ENCODE measurements around the gene HOXA7.

The HOXA7 gene

GRCh38 chr7:27116031-27116961, 40.2 kb downstream of the HOXA7 start:
- Histone ChIP-seq H3K4me1 (ENCODE audit: low read length) (no peaks in the 10 kb centered on the region), H3K4me3 (ENCODE audit: low read length) (no peak overlapping the region), H3K4me2 (ENCODE audit: low read depth, low read length) (no peak overlapping the region), H3K9me2 (replicated peaks; ENCODE audit: insufficient read depth, low read length) (no peaks in the 10 kb centered on the region), H4K20me1 (ENCODE audit: insufficient read depth, low read length) (no peaks in the 10 kb centered on the region), H3F3A (ENCODE audit: insufficient read depth, low read length) (no peaks in the 10 kb centered on the region), H3K79me2 (ENCODE audit: low read length) (no peaks in the 10 kb centered on the region), H2AFZ (ENCODE audit: low read length) (no peak overlapping the region), H3K36me3 (replicated peaks; ENCODE audit: insufficient read depth, low read length) (no peaks in the 10 kb centered on the region), H3K9me3 (replicated peaks; ENCODE audit: insufficient read depth, low read length) (no peaks in the 10 kb centered on the region), H3K9ac (ENCODE audit: low read length) (no peak overlapping the region), H3K27me3 (replicated peaks; ENCODE audit: insufficient read depth, low read length) (peaks cover 30% of the 10 kb centered on the region; the same call in 1 of the 2 replicates), H3K27ac (ENCODE audit: low read length) (no peak overlapping the region)
- no peak for DNase-seq
- TF ChIP-seq EZH2phosphoT487 (IDR thresholded peaks at IDR 0.05; ENCODE audit: low read length) (no peak), EZH2 (optimal IDR thresholded peaks at IDR 0.05; ENCODE audit: low read depth, low read length) (no peak), CTCF (IDR thresholded peaks at IDR 0.05; ENCODE audit: low read length) (no peak)

DNA sequence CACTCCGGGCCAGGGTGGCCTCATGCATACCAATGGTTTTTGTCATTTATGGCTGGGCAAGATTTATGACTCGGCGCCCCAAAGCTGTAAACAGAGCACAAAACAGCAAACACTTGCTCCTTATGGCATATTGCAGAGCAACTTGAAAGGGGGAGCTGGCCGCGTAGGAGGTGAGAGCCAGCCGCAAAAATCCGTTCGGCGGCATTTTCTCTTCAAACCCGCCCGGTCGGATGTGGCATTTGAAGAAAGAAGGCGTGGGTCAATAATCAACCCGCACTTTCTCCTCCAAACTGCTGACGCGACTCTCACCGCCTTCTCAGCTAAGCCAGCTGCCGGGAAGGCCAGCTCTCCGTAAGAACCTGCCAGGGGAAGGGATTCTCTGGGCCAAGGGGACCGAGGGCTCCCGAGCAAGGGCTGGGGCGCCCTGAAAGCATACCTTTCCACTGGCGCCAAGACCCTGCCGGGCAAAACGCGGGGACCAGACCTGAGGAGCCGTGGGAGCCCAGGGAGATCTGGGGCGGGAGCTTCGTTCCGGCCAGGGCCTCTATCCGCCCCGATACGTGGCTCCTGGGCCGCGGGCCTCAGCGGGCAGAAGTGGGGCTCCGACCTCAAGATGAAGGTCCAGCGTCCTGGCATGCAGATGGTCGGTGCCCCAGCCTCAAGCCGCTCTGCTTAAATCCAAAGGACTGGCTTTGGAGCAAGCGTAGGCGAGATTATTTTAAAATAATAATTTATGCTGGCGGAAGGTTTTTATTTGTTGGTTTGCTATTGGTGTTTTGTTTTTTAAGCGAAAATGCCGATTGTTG, 41.1 kb downstream of the HOXA7 start:
- no peaks in the 10 kb centered on the region for H3K9me2 ChIP-seq (replicated peaks; ENCODE audit: insufficient read depth, low read length)
- H3K4me1 ChIP-seq (ENCODE audit: low read length): no peaks in the 10 kb centered on the region
- H3K9ac ChIP-seq (ENCODE audit: low read length): no peak overlapping the region
- TF ChIP-seq EZH2 (optimal IDR thresholded peaks at IDR 0.05; ENCODE audit: low read depth, low read length): no peak
- no peaks in the 10 kb centered on the region for H3K9me3 ChIP-seq (replicated peaks; ENCODE audit: insufficient read depth, low read length)
- DNase-seq: no peak
- no peak overlapping the region for H3K4me2 ChIP-seq (ENCODE audit: low read depth, low read length)
- H3K27ac ChIP-seq (ENCODE audit: low read length): no peak overlapping the region
- peaks cover 30% of the 10 kb centered on the region; the same call in 1 of the 2 replicates for H3K27me3 ChIP-seq (replicated peaks; ENCODE audit: insufficient read depth, low read length)
- H3K79me2 ChIP-seq (ENCODE audit: low read length): no peaks in the 10 kb centered on the region
- no peak overlapping the region for H2AFZ ChIP-seq (ENCODE audit: low read length)
- no peaks in the 10 kb centered on the region for H3K36me3 ChIP-seq (replicated peaks; ENCODE audit: insufficient read depth, low read length)
- no peaks in the 10 kb centered on the region for H4K20me1 ChIP-seq (ENCODE audit: insufficient read depth, low read length)
- H3F3A ChIP-seq (ENCODE audit: insufficient read depth, low read length): no peaks in the 10 kb centered on the region
- H3K4me3 ChIP-seq (ENCODE audit: low read length): no peak overlapping the region

- H3K4me1 ChIP-seq (ENCODE audit: low read length): no peaks in the 10 kb centered on the region
- no peak overlapping the region for H3K4me3 ChIP-seq (ENCODE audit: low read length)
- no peak overlapping the region for H3K27ac ChIP-seq (ENCODE audit: low read length)
- H3K4me2 ChIP-seq (ENCODE audit: low read depth, low read length): no peak overlapping the region
- no peak overlapping the region for H2AFZ ChIP-seq (ENCODE audit: low read length)
- no peaks in the 10 kb centered on the region for H3K9me2 ChIP-seq (replicated peaks; ENCODE audit: insufficient read depth, low read length)
- no peaks in the 10 kb centered on the region for H4K20me1 ChIP-seq (ENCODE audit: insufficient read depth, low read length)
- H3K9me3 ChIP-seq (replicated peaks; ENCODE audit: insufficient read depth, low read length): no peaks in the 10 kb centered on the region
- H3K9ac ChIP-seq (ENCODE audit: low read length): no peak overlapping the region
- H3K36me3 ChIP-seq (replicated peaks; ENCODE audit: insufficient read depth, low read length): no peaks in the 10 kb centered on the region
- no peak for TF ChIP-seq CTCF (IDR thresholded peaks at IDR 0.05; ENCODE audit: low read length)
- H3K27me3 ChIP-seq (replicated peaks; ENCODE audit: insufficient read depth, low read length): peaks cover 30% of the 10 kb centered on the region; the same call in 1 of the 2 replicates
- DNase-seq: no peak
- H3F3A ChIP-seq (ENCODE audit: insufficient read depth, low read length): no peaks in the 10 kb centered on the region
- no peaks in the 10 kb centered on the region for H3K79me2 ChIP-seq (ENCODE audit: low read length)
Observed at GRCh38 chr7:27114881-27115220, 41.6 kb downstream of the HOXA7 start.
